ENCODE measurements around the gene TRAK1. TPM values are rescaled to one million over a fixed set of nuclear protein-coding genes. Genes with fewer than 3 reads are reported as not detected.

Gene TRAK1
- total and polyA plus RNA-seq, 4 donors = 18.2 to 65.4 (median 32.5) TPM

GRCh38 chr3:42116466-42116865 lies 25.3 kb downstream of the TRAK1 start:
- H3K9me3 ChIP-seq (ENCODE audit: control insufficient read depth in 4 of 4, insufficient read depth in 3 of 4, low read length in 3 of 4) = no peaks in the 10 kb centered on the region
- H3K27ac ChIP-seq (ENCODE audit: low read depth in 1 of 2, low read length in 1 of 2) = no peak overlapping the region
- H3K4me1 ChIP-seq (ENCODE audit: control insufficient read depth in 5 of 5, insufficient read depth in 5 of 5, low read length in 5 of 5) = peaks cover 0 to 19% (median 3%) of the 10 kb centered on the region in 5 donors
- H3K9ac ChIP-seq (ENCODE audit: insufficient read depth in 1 of 2, low read length in 2 of 2) = no peak overlapping the region
- no peaks in the 10 kb centered on the region for H3K36me3 ChIP-seq (ENCODE audit: control insufficient read depth in 4 of 4, insufficient read depth in 4 of 4, low read length in 4 of 4)
- no peak for TF ChIP-seq CTCF (IDR thresholded peaks at IDR 0.05; ENCODE audit: control extremely low read depth, extremely low read depth)
- H3K4me3 ChIP-seq = no peak overlapping the region
- H3K27me3 ChIP-seq (ENCODE audit: control insufficient read depth in 3 of 3, insufficient read depth in 3 of 3, low read length in 2 of 3) = no peaks in the 10 kb centered on the region
- DNase-seq = no peak
- 95 to 97% methylated on average over 1 of the region's 1 CpG for WGBS, 2 donors
- no peak for ATAC-seq (ENCODE audit: insufficient read depth, low FRiP score)

- 43 to 48% methylated on average over 14 of the region's 14 CpGs for WGBS, 2 donors
- Histone ChIP-seq H3K9me3 (ENCODE audit: control insufficient read depth in 4 of 4, insufficient read depth in 3 of 4, low read length in 3 of 4) (no peaks in the 10 kb centered on the region), H3K27me3 (ENCODE audit: control insufficient read depth in 3 of 3, insufficient read depth in 3 of 3, low read length in 2 of 3) (no peaks in the 10 kb centered on the region), H3K36me3 (ENCODE audit: control insufficient read depth in 4 of 4, insufficient read depth in 4 of 4, low read length in 4 of 4) (no peaks in the 10 kb centered on the region), H3K4me3 (no peak overlapping the region), H3K9ac (ENCODE audit: insufficient read depth in 1 of 2, low read length in 2 of 2) (no peak overlapping the region), H3K27ac (ENCODE audit: low read depth in 1 of 2, low read length in 1 of 2) (peak overlapping the region; percentile 21 to 54), H3K4me1 (ENCODE audit: control insufficient read depth in 5 of 5, insufficient read depth in 5 of 5, low read length in 5 of 5) (peaks cover 0 to 24% (median 3%) of the 10 kb centered on the region in 5 donors)
- DNase-seq (no peak), ATAC-seq (ENCODE audit: insufficient read depth, low FRiP score) (peak; percentile 51)
- TF ChIP-seq CTCF (IDR thresholded peaks at IDR 0.05; ENCODE audit: control extremely low read depth, extremely low read depth) = peak; percentile 5
Measured at GRCh38 chr3:42117175-42118008, 26.2 kb downstream of the TRAK1 start.

- 56 to 63% methylated on average over 2 of the region's 2 CpGs for WGBS, 2 donors
- peak; percentile 16 for TF ChIP-seq CTCF (IDR thresholded peaks at IDR 0.05; ENCODE audit: control extremely low read depth, extremely low read depth)
- ATAC-seq (ENCODE audit: insufficient read depth, low FRiP score) (no peak), DNase-seq (peak in 1 of 3 donors; percentile 38)
- Histone ChIP-seq H3K4me1 (ENCODE audit: control insufficient read depth in 5 of 5, insufficient read depth in 5 of 5, low read length in 5 of 5) (peaks cover 0 to 32% (median 3%) of the 10 kb centered on the region in 5 donors), H3K4me3 (no peak overlapping the region), H3K27me3 (ENCODE audit: control insufficient read depth in 3 of 3, insufficient read depth in 3 of 3, low read length in 2 of 3) (no peaks in the 10 kb centered on the region), H3K9ac (ENCODE audit: insufficient read depth in 1 of 2, low read length in 2 of 2) (no peak overlapping the region), H3K36me3 (ENCODE audit: control insufficient read depth in 4 of 4, insufficient read depth in 4 of 4, low read length in 4 of 4) (no peaks in the 10 kb centered on the region), H3K9me3 (ENCODE audit: control insufficient read depth in 4 of 4, insufficient read depth in 3 of 4, low read length in 3 of 4) (no peaks in the 10 kb centered on the region), H3K27ac (ENCODE audit: low read depth in 1 of 2, low read length in 1 of 2) (no peak overlapping the region)
Measured at GRCh38 chr3:42118762-42119361, 27.7 kb downstream of the TRAK1 start.

Data from lung (tissue), 12 donors.